Tibial nerve (tissue), 4 donors: Measurements from ENCODE around the gene FALEC. TPM values are rescaled to one million over a fixed set of nuclear protein-coding genes. Genes with fewer than 3 reads are reported as not detected.
A peak's percentile ranks its signal among the peaks of the same experiment; 100 is the strongest.

Experiments used
- DNase-seq, 2 donors: peaks; one replicate each; pipeline ENCODE4 v3.0.0-alpha.2; 2019; ENCODE audit warnings: low spot score in 2 of 2
- H3K27ac ChIP-seq, 4 donors: fragments of 200-600 bp; sonication (generic) in 3 of 4; one replicate each; pipeline ENCODE4 v1.5.1; 2017 to 2019; ENCODE audit warnings: mild to moderate bottlenecking in 1 of 4
- H3K27me3 ChIP-seq, 2 donors: fragments of 200-600 bp; sonication (generic) in 1 of 2; one replicate each; pipeline versions ENCODE4 v1.5.1 to v1.6.0; 2017 to 2019
- H3K36me3 ChIP-seq, 3 donors: fragments of 200-600 bp; sonication (generic); one replicate each; pipeline ENCODE4 v1.5.1; 2018 to 2019
- H3K4me1 ChIP-seq, 4 donors: fragments of 200-600 bp; sonication (generic) in 3 of 4; one replicate each; pipeline ENCODE4 v1.5.1; 2017 to 2019
- H3K4me3 ChIP-seq, 4 donors: fragments of 200-600 bp; sonication (generic) in 3 of 4; one replicate each; pipeline ENCODE4 v1.5.1; 2017 to 2019; ENCODE audit warnings: mild to moderate bottlenecking in 1 of 4, moderate library complexity in 1 of 4
- H3K9me3 ChIP-seq, 4 donors: fragments of 200-600 bp; sonication (generic) in 3 of 4; one replicate each; pipeline ENCODE4 v1.5.1; 2017 to 2019
- CTCF ChIP-seq, 5 experiments: fragments of 200-600 bp in 3 of 5; fragments of 450-650 bp in 2 of 5; sonication (generic) in 3 of 5; IDR thresholded peaks; one replicate each; pipeline ENCODE4 v1.5.1; 2016 to 2019; ENCODE audit warnings: antibody characterized with exemption in 5 of 5, mild to moderate bottlenecking in 3 of 5, moderate library complexity in 2 of 5
- EP300 ChIP-seq, 2 donors: sonication (generic); formaldehyde crosslinking; IDR thresholded peaks; one replicate each; pipeline ENCODE4 v1.6.1; 2017; ENCODE audit warnings: antibody characterized with exemption in 2 of 2, mild to moderate bottlenecking in 1 of 2
- POLR2A ChIP-seq, 2 donors: fragments of 450-650 bp; IDR thresholded peaks; one replicate each; pipeline ENCODE4 v1.6.1; 2017; ENCODE audit warnings: antibody characterized with exemption in 2 of 2, mild to moderate bottlenecking in 2 of 2, moderate library complexity in 2 of 2
- WGBS, 2 donors: methylation state at CpG; one replicate each; pipeline ENCODE4 v1.1.5; 2018; 5-methylcytosine and 5-hydroxymethylcytosine counted together
- total RNA-seq, 4 donors: library from RNA; depleted of rRNA; stranded (reverse); fragments of >200 nt; gene quantifications; one replicate each; pipeline ENCODE4 v1.1.0, GENCODE V29; 2016

The FALEC gene
- total RNA-seq, 4 donors from 2014 or later: not detected

- Histone ChIP-seq H3K27ac (no peak overlapping the region), H3K36me3 (no peaks in the 10 kb centered on the region), H3K27me3 (no peaks in the 10 kb centered on the region), H3K4me3 (no peak overlapping the region), H3K9me3 (no peaks in the 10 kb centered on the region), H3K4me1 (peaks cover 0 to 33% (median 3%) of the 10 kb centered on the region in 4 donors)
- TF ChIP-seq POLR2A (IDR thresholded peaks at IDR 0.05) (no peak), CTCF (IDR thresholded peaks at IDR 0.05) (no peak), EP300 (IDR thresholded peaks at IDR 0.05) (no peak)
- no peak for DNase-seq
- 80 to 88% methylated on average over 1 of the region's 1 CpG for WGBS, 2 donors
Measured at GRCh38 chr1:150528196-150528595, 12.6 kb downstream of the FALEC start.

GRCh38 chr1:150529017-150529416 lies 13.5 kb downstream of the FALEC start:
- no peaks in the 10 kb centered on the region for H3K36me3 ChIP-seq
- no peaks in the 10 kb centered on the region for H3K27me3 ChIP-seq
- TF ChIP-seq EP300 (IDR thresholded peaks at IDR 0.05) (peak in 1 of 2 donors; percentile 39), CTCF (IDR thresholded peaks at IDR 0.05) (no peak)
- DNase-seq: no peak
- WGBS, 2 donors: 26 to 27% methylated on average over 4 of the region's 4 CpGs
- no peaks in the 10 kb centered on the region for H3K9me3 ChIP-seq
- peaks cover 0 to 41% (median 3%) of the 10 kb centered on the region in 4 donors for H3K4me1 ChIP-seq
- no peak overlapping the region for H3K4me3 ChIP-seq
- peak overlapping the region in 2 of 4 donors; percentile 10 to 73 for H3K27ac ChIP-seq

GRCh38 chr1:150530491-150531159 lies 15.1 kb downstream of the FALEC start:
- WGBS, 2 donors: 95 to 96% methylated on average over 14 of the region's 14 CpGs
- Histone ChIP-seq H3K36me3 (no peaks in the 10 kb centered on the region), H3K4me3 (no peak overlapping the region), H3K27ac (no peak overlapping the region), H3K9me3 (no peaks in the 10 kb centered on the region), H3K27me3 (no peaks in the 10 kb centered on the region), H3K4me1 (peaks cover 0 to 43% (median 3%) of the 10 kb centered on the region in 4 donors)
- DNase-seq: no peak
- TF ChIP-seq CTCF (IDR thresholded peaks at IDR 0.05) (no peak), EP300 (IDR thresholded peaks at IDR 0.05) (no peak), POLR2A (IDR thresholded peaks at IDR 0.05) (no peak)

GRCh38 chr1:150532860-150533259 lies 17.3 kb downstream of the FALEC start:
- WGBS, 2 donors: 22 to 23% methylated on average over 5 of the region's 5 CpGs
- no peaks in the 10 kb centered on the region for H3K27me3 ChIP-seq
- no peaks in the 10 kb centered on the region for H3K9me3 ChIP-seq
- no peak for TF ChIP-seq EP300 (IDR thresholded peaks at IDR 0.05)
- no peak for TF ChIP-seq CTCF (IDR thresholded peaks at IDR 0.05)
- TF ChIP-seq POLR2A (IDR thresholded peaks at IDR 0.05): no peak
- no peak for DNase-seq
- H3K27ac ChIP-seq: peak overlapping the region; percentile 26 to 89 (median 56)
- peaks cover 0 to 49% (median 5%) of the 10 kb centered on the region in 4 donors for H3K4me1 ChIP-seq
- H3K36me3 ChIP-seq: no peaks in the 10 kb centered on the region
- no peak overlapping the region for H3K4me3 ChIP-seq

- 96 to 97% methylated on average over 4 to 6 of the region's 6 CpGs for WGBS, 2 donors
Measured at GRCh38 chr1:150534002-150534401, 18.4 kb downstream of the FALEC start.

More at GRCh38 chr1:150534002-150534401, 18.4 kb downstream of the FALEC start:
- H3K36me3 ChIP-seq: no peaks in the 10 kb centered on the region
- H3K9me3 ChIP-seq: no peaks in the 10 kb centered on the region
- TF ChIP-seq CTCF (IDR thresholded peaks at IDR 0.05): no peak
- TF ChIP-seq POLR2A (IDR thresholded peaks at IDR 0.05): no peak
- no peak for DNase-seq
- H3K4me1 ChIP-seq: peaks cover 0 to 53% (median 9%) of the 10 kb centered on the region in 4 donors
- no peak overlapping the region for H3K27ac ChIP-seq
- no peak overlapping the region for H3K4me3 ChIP-seq
- H3K27me3 ChIP-seq: no peaks in the 10 kb centered on the region
